GM12864 (cell line): ENCODE results near the gene RAMP3.
"Not testable (repeated sequence)": the region's sequence is repeated elsewhere in the genome, so short reads cannot be mapped to it uniquely, and the experiment has no call there.

Source experiments
- DNase-seq: peaks from one replicate; pipeline ENCODE4 v3.0.0-alpha.2; 2011; ENCODE audit warnings: low read depth
- H3K4me3 ChIP-seq: 2 replicates; pipeline ENCODE4 v1.5.1; 2011; ENCODE audit warnings: mild to moderate bottlenecking, low read depth, low read length, control low read depth
- CTCF ChIP-seq: IDR thresholded peaks from 2 replicates; pipeline ENCODE4 v1.5.1; 2011; ENCODE audit warnings: low read depth, mild to moderate bottlenecking, moderate library complexity, low read length, control low read depth, inconsistent platforms; ENCODE audit errors: missing control alignments

RAMP3 gene

DNA sequence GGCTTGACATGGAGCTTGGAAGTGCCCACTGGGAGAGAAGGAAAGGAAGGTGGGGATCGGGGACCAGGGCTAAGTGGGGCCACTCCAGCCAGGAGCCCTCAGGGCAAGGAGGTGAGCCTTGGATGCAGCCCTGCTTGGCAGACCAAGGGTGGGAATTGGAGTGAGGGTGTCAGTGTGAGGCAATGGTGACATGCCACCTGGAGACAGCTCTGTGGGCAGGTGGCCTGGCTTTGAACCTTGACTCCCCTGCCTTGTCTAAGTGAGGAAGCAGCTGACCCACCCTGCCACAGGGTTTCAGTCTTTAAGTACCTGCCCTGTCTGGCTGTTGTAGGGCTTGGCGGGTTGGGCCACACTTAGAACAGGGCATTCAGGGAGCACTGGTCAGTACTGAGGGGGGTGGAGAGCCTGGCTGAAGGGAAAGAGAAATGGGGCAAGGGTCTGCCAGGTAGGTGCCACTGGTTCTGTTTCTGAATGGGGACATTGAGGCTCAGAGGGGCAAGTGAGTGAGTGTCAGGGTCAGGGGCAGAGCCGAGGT, 4.8 kb downstream of the RAMP3 start:
- no peak for DNase-seq
- H3K4me3 ChIP-seq: no peak overlapping the region
- no peak for TF ChIP-seq CTCF

- H3K4me3 ChIP-seq: no peak overlapping the region
- no peak for DNase-seq
- TF ChIP-seq CTCF: no peak
Measured at GRCh38 chr7:45162943-45163691, 5.5 kb downstream of the RAMP3 start.

DNA sequence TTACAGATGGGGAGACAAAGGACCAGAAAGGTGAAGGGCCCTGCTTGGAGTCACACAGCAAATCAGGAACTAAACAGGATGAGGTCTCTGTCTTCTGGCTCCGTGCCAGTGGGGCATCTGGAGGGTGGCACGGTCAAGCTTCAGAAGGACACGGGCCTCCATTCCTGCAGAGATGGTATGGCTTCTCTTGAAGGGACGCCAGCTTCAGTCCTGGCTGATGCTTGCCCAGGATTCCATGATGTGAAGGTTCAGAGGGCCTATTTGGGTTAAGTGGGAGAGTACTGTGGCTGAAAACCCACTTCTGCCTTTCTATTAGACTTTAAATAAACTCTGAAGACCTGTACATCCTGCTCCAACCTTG, 6.1 kb downstream of the RAMP3 start:
- no peak overlapping the region for H3K4me3 ChIP-seq
- TF ChIP-seq CTCF: no peak
- DNase-seq: no peak

- DNase-seq, H3K4me3 ChIP-seq: not testable (repeated sequence)
Measured at GRCh38 chr7:45164271-45164670, 6.7 kb downstream of the RAMP3 start.

DNA sequence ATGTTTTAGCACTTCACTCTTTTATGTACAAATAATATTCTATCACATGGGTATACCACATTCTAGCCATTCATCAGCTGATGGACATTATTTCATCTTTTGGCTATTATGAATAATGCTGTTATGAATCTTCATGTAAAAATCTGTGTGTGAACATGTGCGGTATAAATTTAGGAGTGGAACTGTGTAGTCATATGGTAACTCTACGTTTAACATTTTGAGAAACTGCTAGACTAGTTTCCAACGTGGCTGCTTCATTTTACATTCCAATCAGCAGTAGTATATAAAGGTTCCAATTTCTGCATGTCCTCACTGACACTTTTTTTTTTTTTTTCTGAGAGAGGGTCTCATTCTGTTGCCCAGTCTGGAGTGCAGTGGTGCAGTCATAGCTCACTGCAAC, 8.3 kb downstream of the RAMP3 start:
- TF ChIP-seq CTCF: no peak
- no peak for DNase-seq
- H3K4me3 ChIP-seq: no peak overlapping the region

- DNase-seq: no peak
- no peak for TF ChIP-seq CTCF
- H3K4me3 ChIP-seq: no peak overlapping the region
Measured at GRCh38 chr7:45171946-45172345, 14.4 kb downstream of the RAMP3 start.

GRCh38 chr7:45173596-45174327, 16.2 kb downstream of the RAMP3 start:
- H3K4me3 ChIP-seq: no peak overlapping the region
- DNase-seq: no peak
- no peak for TF ChIP-seq CTCF
